Stimulated activated naive CD8-positive, alpha-beta T cell treated with anti-CD3 and anti-CD28 coated beads, Interleukin-15, Interleukin-2, amounts not matched to agents 100 U/mL and 50 U/mL, for 24 hours (primary cell): Measurements from ENCODE around the gene PCNX2.
"Not testable (repeated sequence)": the region's sequence is repeated elsewhere in the genome, so short reads cannot be mapped to it uniquely, and the experiment has no call there.

Experiments
- ATAC-seq: fragments of 150-1000 bp; cut with Tn5 transposase; one replicate; pipeline ENCODE4 v1.10.0; 2021
- DNase-seq: peaks from one replicate; pipeline ENCODE4 v3.0.0; 2021

The PCNX2 gene

GRCh38 chr1:233151861-233152260 is 143.7 kb downstream of the PCNX2 start:
- ATAC-seq, result no peak
- no peak for DNase-seq

DNA sequence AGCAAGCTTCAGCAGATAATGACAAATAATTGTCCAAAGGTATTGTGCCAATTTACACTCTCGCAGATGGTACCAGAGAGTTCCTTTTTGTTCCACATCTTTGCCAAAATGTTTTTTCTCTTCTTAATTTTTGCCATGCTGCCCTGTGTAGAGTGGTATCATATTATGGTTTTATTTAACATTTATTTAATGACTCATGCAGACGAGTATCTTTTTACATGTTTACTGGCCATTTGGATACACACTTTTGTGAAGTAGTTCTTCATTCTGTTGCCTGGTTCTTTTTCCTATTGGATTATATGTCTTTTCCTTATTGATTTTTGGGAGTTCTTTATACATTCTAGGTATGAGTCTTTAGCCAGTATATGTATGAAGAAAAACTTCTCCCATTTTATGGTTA is 151.1 kb downstream of the PCNX2 start:
- no peak for ATAC-seq
- no peak for DNase-seq

GRCh38 chr1:233143241-233143640 is 152.3 kb downstream of the PCNX2 start:
- DNase-seq, result no peak

GRCh38 chr1:233140974-233141373 is 154.6 kb downstream of the PCNX2 start:
- DNase-seq, result no peak
- ATAC-seq, result no peak

More at GRCh38 chr1:233143241-233143640, 152.3 kb downstream of the PCNX2 start:
- ATAC-seq, result no peak

- ATAC-seq (no peak), DNase-seq (no peak)
These were observed 155.0 kb downstream of the PCNX2 start for GRCh38 chr1:233140499-233140898.

- ATAC-seq, result no peak
- DNase-seq, result no peak
These were observed 156.5 kb downstream of the PCNX2 start for GRCh38 chr1:233138788-233139585.

DNA sequence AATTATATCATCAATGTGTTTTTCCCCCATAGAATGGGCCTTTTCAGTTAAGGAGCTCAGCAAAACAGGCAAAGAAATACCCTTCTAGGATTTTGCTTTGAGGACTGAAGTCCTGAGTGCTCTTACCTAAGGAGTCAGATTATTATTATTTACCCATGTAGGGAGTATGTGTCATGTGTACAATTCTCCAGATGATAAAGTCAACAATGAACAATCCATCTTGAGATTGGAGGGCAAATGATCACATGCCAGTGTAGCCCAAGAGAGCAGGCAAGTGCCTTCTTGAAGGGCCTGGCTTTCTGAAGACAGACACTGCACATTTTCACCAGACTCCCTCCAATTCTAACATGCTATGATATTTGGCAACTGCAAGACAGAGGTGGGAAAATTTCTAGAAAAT is 159.7 kb downstream of the PCNX2 start:
- ATAC-seq (no peak), DNase-seq (no peak)

GRCh38 chr1:233132445-233132844 is 163.1 kb downstream of the PCNX2 start:
- DNase-seq (no peak), ATAC-seq (no peak)

DNA sequence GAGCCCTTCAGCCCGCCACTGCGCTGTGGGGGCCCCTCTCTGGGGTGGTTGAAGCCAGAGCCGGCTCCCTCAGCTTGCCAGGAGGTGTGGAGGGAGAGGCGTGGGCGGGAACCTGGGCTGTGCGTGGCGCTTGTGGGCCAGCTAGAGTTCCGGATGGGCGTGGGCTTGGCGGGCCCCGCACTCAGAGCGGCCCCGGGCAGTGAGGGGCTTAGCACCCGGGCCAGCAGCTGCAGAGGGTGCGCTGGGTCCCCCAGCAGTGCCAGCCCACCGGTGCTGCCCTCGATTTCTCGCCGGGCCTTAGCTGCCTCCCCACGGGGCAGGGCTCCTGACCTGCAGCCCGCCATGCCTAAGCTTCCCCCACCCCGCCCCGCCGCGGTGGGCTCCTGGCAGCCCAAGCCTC is 166.5 kb downstream of the PCNX2 start:
- not testable (repeated sequence) for DNase-seq, ATAC-seq

- DNase-seq (no peak), ATAC-seq (no peak)
These were observed 168.4 kb downstream of the PCNX2 start for GRCh38 chr1:233127157-233127556.

DNA sequence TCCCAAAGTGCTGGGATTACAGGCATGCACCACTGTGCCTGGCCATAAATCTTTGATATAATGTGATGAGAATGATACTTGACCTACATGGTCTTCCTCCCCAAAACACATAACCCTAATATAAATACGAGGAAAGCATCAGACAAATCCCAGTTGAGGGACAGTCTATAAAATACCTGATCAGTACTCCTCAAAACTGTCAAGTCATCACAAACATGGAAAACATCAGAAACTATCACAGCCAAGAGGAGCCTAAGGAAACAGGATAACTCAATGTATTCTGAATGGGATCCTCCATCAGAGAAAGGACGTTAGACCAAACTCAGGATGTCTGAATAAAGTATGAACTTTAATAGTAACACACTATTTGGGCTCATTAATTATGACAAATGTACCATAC is 172.7 kb downstream of the PCNX2 start:
- no peak for ATAC-seq
- DNase-seq, result no peak

GRCh38 chr1:233121947-233122559 is 173.5 kb downstream of the PCNX2 start:
- ATAC-seq, result no peak

GRCh38 chr1:233114860-233115259 is 180.7 kb downstream of the PCNX2 start:
- no peak for DNase-seq
- ATAC-seq, result no peak

More at GRCh38 chr1:233121947-233122559, 173.5 kb downstream of the PCNX2 start:
- DNase-seq, result no peak

GRCh38 chr1:233114159-233114558 is 181.4 kb downstream of the PCNX2 start:
- ATAC-seq (no peak), DNase-seq (no peak)

DNA sequence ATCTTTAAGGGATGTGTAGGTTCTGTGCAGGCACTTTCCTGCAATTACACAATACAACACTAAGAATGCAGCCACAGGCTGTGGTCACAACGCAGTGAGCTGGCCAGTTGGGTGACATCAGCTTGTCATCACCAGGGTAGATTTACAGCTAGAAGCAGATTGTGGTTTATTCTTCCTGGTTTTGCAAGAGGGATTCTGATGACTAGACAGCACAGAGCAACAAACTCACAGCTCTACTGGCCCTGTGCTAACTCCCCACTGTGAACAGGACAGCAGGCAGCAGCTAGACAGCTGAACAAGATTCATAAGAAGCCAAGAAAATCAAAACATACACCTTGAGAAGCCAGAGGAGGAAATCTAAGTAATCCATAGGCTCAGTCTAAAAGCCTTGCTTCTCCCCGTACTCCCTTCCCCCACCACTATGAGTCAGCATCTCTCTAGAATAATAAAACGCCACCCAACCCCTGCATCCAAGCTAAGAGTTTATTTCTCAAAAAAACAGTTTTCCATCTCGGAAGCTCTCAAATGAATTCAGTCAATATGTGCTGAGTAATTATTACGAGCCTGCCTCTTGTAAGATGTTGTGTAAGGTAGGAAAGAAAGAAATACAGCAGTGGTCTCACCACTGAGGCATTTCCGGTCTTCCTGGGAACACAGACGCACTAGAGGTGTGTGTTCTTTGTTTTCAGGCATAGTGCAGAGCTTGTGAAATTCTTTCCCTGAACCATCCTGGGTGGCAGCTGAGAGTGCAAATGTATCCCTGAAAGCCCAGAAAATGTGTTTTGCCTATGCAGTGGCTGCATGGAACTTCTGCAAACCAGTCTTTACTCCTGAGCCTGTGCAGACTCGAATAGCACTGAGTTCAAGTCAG is 182.3 kb downstream of the PCNX2 start:
- peak; percentile 37 for DNase-seq
- peak; percentile 92 for ATAC-seq

GRCh38 chr1:233112186-233113008 is 183.1 kb downstream of the PCNX2 start:
- DNase-seq (no peak), ATAC-seq (no peak)

DNA sequence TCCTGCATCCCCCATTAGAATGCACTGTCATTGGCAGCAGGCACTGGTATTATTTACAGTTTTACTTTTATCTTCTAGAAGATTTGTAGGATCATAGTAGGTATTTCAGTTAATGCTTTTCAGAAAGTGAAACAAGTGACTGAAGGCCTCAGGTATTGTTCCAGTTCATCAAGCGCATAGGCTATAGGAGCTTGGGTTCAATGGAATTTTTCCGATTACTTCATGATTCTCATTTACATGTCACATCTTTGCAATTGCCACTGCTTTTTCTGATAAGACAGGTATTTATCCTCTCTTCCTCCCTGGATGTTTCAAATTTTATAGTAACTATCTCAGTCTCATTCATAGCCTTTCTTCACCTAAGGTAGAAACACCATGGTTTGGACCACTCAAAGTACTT is 183.8 kb downstream of the PCNX2 start:
- ATAC-seq (no peak), DNase-seq (no peak)

- no peak for DNase-seq
- ATAC-seq, result no peak
These were observed 186.4 kb downstream of the PCNX2 start for GRCh38 chr1:233109096-233109495.

- ATAC-seq, DNase-seq: not testable (repeated sequence)
These were observed 187.8 kb downstream of the PCNX2 start for GRCh38 chr1:233107716-233108130.

- no peak for ATAC-seq
- DNase-seq, result no peak
These were observed 188.3 kb downstream of the PCNX2 start for GRCh38 chr1:233107130-233107660.

DNA sequence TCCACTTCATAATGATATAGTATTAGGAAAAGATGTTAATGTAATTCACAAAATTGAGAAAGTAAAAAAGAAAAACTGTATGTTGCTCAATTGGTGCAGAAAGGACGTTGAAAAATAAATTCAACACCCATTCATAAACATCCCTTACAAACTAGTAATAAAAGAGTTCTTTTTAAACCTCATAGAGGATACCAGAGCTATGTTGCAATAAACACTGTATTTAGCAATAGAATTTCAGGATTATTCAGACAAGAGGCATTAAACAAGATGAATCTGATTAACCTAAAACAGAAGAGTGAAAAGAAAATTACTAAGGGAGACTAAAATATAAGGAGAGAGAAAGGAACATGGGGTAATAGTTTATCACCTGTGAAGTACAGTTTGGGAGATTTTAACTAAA is 190.3 kb downstream of the PCNX2 start:
- no peak for ATAC-seq
- DNase-seq, result no peak

GRCh38 chr1:233102341-233102740 is 193.2 kb downstream of the PCNX2 start:
- DNase-seq, result no peak
- no peak for ATAC-seq
